HUES64 (cell line): ENCODE results near the gene NT5DC2.

Experiments used
- H3K27ac ChIP-seq: 2 replicates; pipeline ENCODE4 v1.7.0; 2013; ENCODE audit warnings: low read depth, low read length, inconsistent platforms
- H3K27me3 ChIP-seq: 2 replicates; pipeline ENCODE4 v1.6.1; 2013; ENCODE audit warnings: mild to moderate bottlenecking, low read length; ENCODE audit not compliant: insufficient read depth
- H3K36me3 ChIP-seq: 2 replicates; pipeline ENCODE4 v1.6.1; 2013; ENCODE audit warnings: mild to moderate bottlenecking, low read length; ENCODE audit not compliant: insufficient read depth
- H3K4me1 ChIP-seq: 2 replicates; pipeline ENCODE4 v1.6.1; 2013; ENCODE audit warnings: mild to moderate bottlenecking, low read length, moderate library complexity; ENCODE audit not compliant: insufficient read depth
- H3K4me3 ChIP-seq: 2 replicates; pipeline ENCODE4 v1.5.1; 2013; ENCODE audit warnings: mild to moderate bottlenecking, low read length, moderate library complexity
- H3K9ac ChIP-seq: 2 replicates; pipeline ENCODE4 v1.6.1; 2013; ENCODE audit warnings: mild to moderate bottlenecking, low read depth, low read length
- H3K9me3 ChIP-seq: 2 replicates; pipeline ENCODE4 v1.6.1; 2013; ENCODE audit warnings: low read depth, low read length; ENCODE audit not compliant: insufficient read depth
- WGBS: fragments of 150-250, 120-280 bp; methylation state at CpG from one replicate; pipeline ENCODE4 v1.1.7; 2013; ENCODE audit warnings: missing lambda C conversion rate; 5-methylcytosine and 5-hydroxymethylcytosine counted together

The NT5DC2 gene

GRCh38 chr3:52502001-52502400 is 31.7 kb downstream of the NT5DC2 start:
- 92% methylated on average over 11 of the region's 11 CpGs for WGBS
- H3K27ac ChIP-seq = no peak overlapping the region
- no peaks in the 10 kb centered on the region for H3K9me3 ChIP-seq
- H3K27me3 ChIP-seq = no peaks in the 10 kb centered on the region
- H3K9ac ChIP-seq = no peak overlapping the region
- no peaks in the 10 kb centered on the region for H3K4me1 ChIP-seq
- H3K4me3 ChIP-seq = no peak overlapping the region
- no peaks in the 10 kb centered on the region for H3K36me3 ChIP-seq

- Histone ChIP-seq H3K4me3 (no peak overlapping the region), H3K36me3 (no peaks in the 10 kb centered on the region), H3K27ac (no peak overlapping the region), H3K27me3 (no peaks in the 10 kb centered on the region), H3K9me3 (no peaks in the 10 kb centered on the region), H3K9ac (no peak overlapping the region), H3K4me1 (no peaks in the 10 kb centered on the region)
- WGBS = 91% methylated on average over 11 of the region's 11 CpGs
These were observed 32.6 kb downstream of the NT5DC2 start for GRCh38 chr3:52501046-52501445.

- H3K27me3 ChIP-seq = no peaks in the 10 kb centered on the region
- no peak overlapping the region for H3K4me3 ChIP-seq
- WGBS = 93% methylated on average over 24 of the region's 24 CpGs
- no peak overlapping the region for H3K9ac ChIP-seq
- H3K4me1 ChIP-seq = no peaks in the 10 kb centered on the region
- H3K9me3 ChIP-seq = no peaks in the 10 kb centered on the region
- H3K36me3 ChIP-seq = no peaks in the 10 kb centered on the region
- H3K27ac ChIP-seq = no peak overlapping the region
These were observed 35.3 kb downstream of the NT5DC2 start for GRCh38 chr3:52498137-52499054.

GRCh38 chr3:52495777-52496602 is 37.7 kb downstream of the NT5DC2 start:
- no peak overlapping the region for H3K4me3 ChIP-seq
- no peaks in the 10 kb centered on the region for H3K9me3 ChIP-seq
- H3K4me1 ChIP-seq = no peaks in the 10 kb centered on the region
- no peak overlapping the region for H3K9ac ChIP-seq
- no peak overlapping the region for H3K27ac ChIP-seq
- WGBS = 90% methylated on average over 16 of the region's 16 CpGs
- no peaks in the 10 kb centered on the region for H3K27me3 ChIP-seq
- peaks cover 19% of the 10 kb centered on the region for H3K36me3 ChIP-seq

- Histone ChIP-seq H3K4me1 (no peaks in the 10 kb centered on the region), H3K36me3 (peaks cover 29% of the 10 kb centered on the region), H3K27ac (no peak within 1 kb of the TSS), H3K9ac (no peak within 1 kb of the TSS), H3K9me3 (no peaks in the 10 kb centered on the region), H3K4me3 (no peak within 1 kb of the TSS), H3K27me3 (no peaks in the 10 kb centered on the region)
- WGBS = 86% methylated on average over 25 of the region's 25 CpGs
These were observed 38.7 kb downstream of the NT5DC2 start, which contains the start of gene STAB1 for GRCh38 chr3:52494886-52495495. STAB1 (plus strand) TSS chr3:52495338; CDS start chr3:52495414, 76 bp downstream.

- Histone ChIP-seq H3K9ac (no peak overlapping the region), H3K4me3 (no peak overlapping the region), H3K27me3 (no peaks in the 10 kb centered on the region), H3K36me3 (peaks cover 35% of the 10 kb centered on the region), H3K4me1 (no peaks in the 10 kb centered on the region), H3K9me3 (no peaks in the 10 kb centered on the region), H3K27ac (no peak overlapping the region)
- 91% methylated on average over 7 of the region's 7 CpGs for WGBS
These were observed 39.2 kb downstream of the NT5DC2 start for GRCh38 chr3:52494445-52494844.

GRCh38 chr3:52493232-52494017 is 40.2 kb downstream of the NT5DC2 start:
- Histone ChIP-seq H3K9ac (no peak overlapping the region), H3K36me3 (peaks cover 43% of the 10 kb centered on the region), H3K4me1 (no peaks in the 10 kb centered on the region), H3K4me3 (no peak overlapping the region), H3K9me3 (no peaks in the 10 kb centered on the region), H3K27ac (no peak overlapping the region), H3K27me3 (no peaks in the 10 kb centered on the region)
- 95% methylated on average over 7 of the region's 7 CpGs for WGBS

GRCh38 chr3:52492059-52492458 is 41.6 kb downstream of the NT5DC2 start:
- Histone ChIP-seq H3K4me3 (no peak overlapping the region), H3K9ac (no peak overlapping the region), H3K27ac (no peak overlapping the region), H3K27me3 (no peaks in the 10 kb centered on the region), H3K36me3 (peaks cover 57% of the 10 kb centered on the region), H3K9me3 (no peaks in the 10 kb centered on the region), H3K4me1 (no peaks in the 10 kb centered on the region)
- 95% methylated on average over 21 of the region's 21 CpGs for WGBS

GRCh38 chr3:52490939-52491526 is 42.6 kb downstream of the NT5DC2 start:
- Histone ChIP-seq H3K9me3 (no peaks in the 10 kb centered on the region), H3K9ac (no peak overlapping the region), H3K4me3 (no peak overlapping the region), H3K4me1 (no peaks in the 10 kb centered on the region), H3K36me3 (peaks cover 66% of the 10 kb centered on the region), H3K27ac (no peak overlapping the region), H3K27me3 (no peaks in the 10 kb centered on the region)
- 95% methylated on average over 23 of the region's 23 CpGs for WGBS
